PC-9 (cell line): ENCODE data around the gene ACYP1. TPM values are rescaled to one million over a fixed set of nuclear protein-coding genes. Genes with fewer than 3 reads are reported as not detected.

Experiments used
- BruUV-seq: library from RNA; stranded (reverse); fragments of 400-500 nt; replicated peaks from 2 replicates; lab custom pipeline; 2021; lab: Mats Ljungman, UMichigan
- CTCF ChIA-PET: fragments of 300-600 bp; sonication (Branson Sonifier 250); formaldehyde crosslinking; loops from one replicate; lab custom pipeline; 2022; ENCODE audit warnings: antibody characterized with exemption; lab: Charles Lee
- POLR2A ChIA-PET: fragments of 300-600 bp; sonication (Branson Sonifier 250); formaldehyde crosslinking; loops from one replicate; lab custom pipeline; 2022; ENCODE audit warnings: antibody characterized with exemption; ENCODE audit not compliant: unreplicated experiment; lab: Charles Lee
- DNase-seq, 2 experiments: peaks; one replicate each; pipeline versions ENCODE4 v3.0.0 to v3.0.0-alpha.2; 2015 to 2022; ENCODE audit warnings: mixed read lengths in 1 of 2
- H2AFZ ChIP-seq: fragments of 200-600 bp; sonication (generic); 2 replicates; pipeline ENCODE4 v1.8.1; 2017; ENCODE audit warnings: antibody characterized with exemption
- H3F3A ChIP-seq: fragments of 200-600 bp; sonication (generic); 2 replicates; pipeline ENCODE4 v1.8.1; 2017; ENCODE audit warnings: antibody characterized with exemption, mild to moderate bottlenecking, low read depth; ENCODE audit not compliant: insufficient read depth
- H3K27ac ChIP-seq: fragments of 200-600 bp; sonication (generic); 2 replicates; pipeline ENCODE4 v1.6.1; 2016; ENCODE audit warnings: mixed run types
- H3K27me3 ChIP-seq: fragments of 200-600 bp; sonication (generic); 2 replicates; pipeline ENCODE4 v1.6.1; 2016; ENCODE audit warnings: low read depth, mixed run types; ENCODE audit not compliant: insufficient read depth
- H3K36me3 ChIP-seq: fragments of 200-600 bp; sonication (generic); 2 replicates; pipeline ENCODE4 v1.6.1; 2016; ENCODE audit warnings: low read depth, mixed run types
- H3K4me1 ChIP-seq: fragments of 200-600 bp; sonication (generic); replicated peaks from 2 replicates; pipeline ENCODE4 v1.6.1; 2016; ENCODE audit warnings: mixed run types; ENCODE audit not compliant: insufficient read depth
- H3K4me2 ChIP-seq: fragments of 200-600 bp; sonication (generic); 2 replicates; pipeline ENCODE4 v1.6.1; 2017; ENCODE audit warnings: mixed run types
- H3K4me3 ChIP-seq: fragments of 200-600 bp; sonication (generic); 2 replicates; pipeline ENCODE4 v1.6.1; 2016; ENCODE audit warnings: mixed run types
- H3K79me2 ChIP-seq: fragments of 200-600 bp; sonication (generic); 2 replicates; pipeline ENCODE4 v1.6.1; 2017; ENCODE audit warnings: low read depth, mixed run types
- H3K9me2 ChIP-seq: fragments of 200-600 bp; sonication (generic); 2 replicates; pipeline ENCODE4 v1.8.1; 2017; ENCODE audit warnings: mild to moderate bottlenecking; ENCODE audit not compliant: insufficient read depth
- H3K9me3 ChIP-seq: fragments of 200-600 bp; sonication (generic); 2 replicates; pipeline ENCODE4 v1.8.1; 2016; ENCODE audit warnings: low read depth; ENCODE audit not compliant: insufficient read depth
- H4K20me1 ChIP-seq: fragments of 200-600 bp; sonication (generic); 2 replicates; pipeline ENCODE4 v1.8.1; 2017; ENCODE audit not compliant: insufficient read depth
- EZH2 ChIP-seq: fragments of 200-600 bp; sonication (generic); IDR thresholded peaks from 2 replicates; pipeline ENCODE4 v1.8.0; 2017; ENCODE audit warnings: antibody characterized with exemption, low read depth
- intact Hi-C: fragments of 100-400 bp; cut with micrococcal nuclease; formaldehyde crosslinking; loops from one replicate; pipeline ENCODE4 v1.10.0; 2022; ENCODE audit not compliant: unreplicated experiment
- total RNA-seq: library from RNA; stranded (reverse); gene quantifications from 2 replicates; pipeline ENCODE4 v1.2.3, GENCODE V29; 2021
- TF ChIP-seq, protein P1 (sequence below): fragments of 200-600 bp; sonication (generic); conservative IDR thresholded peaks from 2 replicates; pipeline ENCODE4 v1.6.1; 2017; ENCODE audit warnings: mixed run types, antibody characterized with exemption, mild to moderate bottlenecking, moderate library complexity

The ACYP1 gene
- total RNA-seq, 1 experiment from 2014 or later, result 98.9 TPM

DNA sequence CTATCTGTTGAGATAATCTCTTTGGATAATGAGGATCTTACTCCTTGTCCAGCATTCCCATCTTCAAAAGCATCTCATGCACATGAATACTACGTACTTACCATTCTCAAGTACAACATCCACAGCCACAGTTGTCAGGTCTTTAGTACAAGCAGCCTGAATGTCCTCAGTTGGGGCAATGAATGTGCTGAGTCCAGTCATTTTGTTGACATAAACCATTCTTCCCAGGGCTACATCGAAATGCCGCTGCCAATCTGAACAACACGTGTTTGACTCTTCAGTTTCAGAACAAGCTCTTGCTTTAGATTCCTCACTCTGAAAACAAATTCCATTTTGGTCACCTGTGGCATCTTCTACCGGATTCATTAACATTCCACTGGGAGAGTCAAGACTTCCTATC lies 17.5 kb downstream of the ACYP1 start:
- no peaks in the 10 kb centered on the region for H4K20me1 ChIP-seq
- no peak overlapping the region for H3K4me2 ChIP-seq
- POLR2A ChIA-PET, result no interaction called here

DNA sequence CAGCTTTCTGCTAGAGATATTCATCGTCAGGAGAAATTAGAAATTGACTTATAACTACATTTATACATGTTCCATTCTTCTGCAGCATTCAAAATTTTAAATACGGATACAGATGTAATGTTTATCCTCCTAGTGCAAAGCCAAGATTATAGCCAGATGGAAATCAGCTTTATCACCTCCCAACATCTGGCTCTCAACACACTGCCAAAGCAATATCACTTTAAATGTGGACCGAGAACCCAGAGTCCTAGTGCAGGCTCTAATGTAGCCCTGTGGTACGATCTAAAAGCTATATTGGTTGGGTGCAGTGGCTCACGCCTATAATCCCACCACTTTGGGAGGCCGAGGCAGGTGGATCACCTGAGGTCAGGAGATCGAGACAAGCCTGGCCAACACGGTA lies 19.1 kb downstream of the ACYP1 start:
- H3K4me1 ChIP-seq, result peaks cover 39% of the 10 kb centered on the region
- H3K79me2 ChIP-seq, result peaks cover 31% of the 10 kb centered on the region
- BruUV-seq, result no TSS peak
- H3K27ac ChIP-seq, result peak overlapping the region; percentile 7; the same call in 1 of the 2 replicates
- 0 out of 2 replicates have a peak overlapping the region, but pooled peaks have one; percentile 1 for H3K4me2 ChIP-seq
- POLR2A ChIA-PET, result interaction anchor here (0.7 to 1.2 kb wide), 2 partner anchors 19 to 25 kb away, joined by 5 to 6 read pairs; partner anchors contain the start of genes ACYP1 and ZC2HC1C
- TF ChIP-seq, protein P1, sequence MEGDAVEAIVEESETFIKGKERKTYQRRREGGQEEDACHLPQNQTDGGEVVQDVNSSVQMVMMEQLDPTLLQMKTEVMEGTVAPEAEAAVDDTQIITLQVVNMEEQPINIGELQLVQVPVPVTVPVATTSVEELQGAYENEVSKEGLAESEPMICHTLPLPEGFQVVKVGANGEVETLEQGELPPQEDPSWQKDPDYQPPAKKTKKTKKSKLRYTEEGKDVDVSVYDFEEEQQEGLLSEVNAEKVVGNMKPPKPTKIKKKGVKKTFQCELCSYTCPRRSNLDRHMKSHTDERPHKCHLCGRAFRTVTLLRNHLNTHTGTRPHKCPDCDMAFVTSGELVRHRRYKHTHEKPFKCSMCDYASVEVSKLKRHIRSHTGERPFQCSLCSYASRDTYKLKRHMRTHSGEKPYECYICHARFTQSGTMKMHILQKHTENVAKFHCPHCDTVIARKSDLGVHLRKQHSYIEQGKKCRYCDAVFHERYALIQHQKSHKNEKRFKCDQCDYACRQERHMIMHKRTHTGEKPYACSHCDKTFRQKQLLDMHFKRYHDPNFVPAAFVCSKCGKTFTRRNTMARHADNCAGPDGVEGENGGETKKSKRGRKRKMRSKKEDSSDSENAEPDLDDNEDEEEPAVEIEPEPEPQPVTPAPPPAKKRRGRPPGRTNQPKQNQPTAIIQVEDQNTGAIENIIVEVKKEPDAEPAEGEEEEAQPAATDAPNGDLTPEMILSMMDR, result no peak
- no peak for TF ChIP-seq EZH2
- peaks cover 28% of the 10 kb centered on the region for H3K36me3 ChIP-seq
- peaks cover 18% of the 10 kb centered on the region; the same call in 1 of the 2 replicates for H3F3A ChIP-seq
- H2AFZ ChIP-seq, result no peak overlapping the region
- no peak overlapping the region for H3K4me3 ChIP-seq
- DNase-seq, result peak in 1 of 2 experiments; percentile 29
- H3K9me2 ChIP-seq, result no peaks in the 10 kb centered on the region
- no peaks in the 10 kb centered on the region for H3K27me3 ChIP-seq
- H4K20me1 ChIP-seq, result no peaks in the 10 kb centered on the region
- CTCF ChIA-PET, result interaction anchor here (1.1 kb wide), 1 partner anchor 99 kb away, joined by 3 read pairs; no protein-coding TSS in a partner anchor
- H3K9me3 ChIP-seq, result no peaks in the 10 kb centered on the region
- intact Hi-C loops, result no loop called here

More for the DNA sequence above, 17.5 kb downstream of the ACYP1 start:
- Histone ChIP-seq H3K36me3 (peaks cover 24% of the 10 kb centered on the region), H2AFZ (no peak overlapping the region), H3F3A (peaks cover 26% of the 10 kb centered on the region; the same call in 1 of the 2 replicates), H3K4me3 (no peak overlapping the region), H3K27ac (no peak overlapping the region), H3K27me3 (no peaks in the 10 kb centered on the region), H3K79me2 (peaks cover 36% of the 10 kb centered on the region), H3K9me2 (no peaks in the 10 kb centered on the region), H3K4me1 (peaks cover 39% of the 10 kb centered on the region), H3K9me3 (no peaks in the 10 kb centered on the region)
- intact Hi-C loops, result no loop called here
- TF ChIP-seq, protein P1, result no peak
- no peak for TF ChIP-seq EZH2
- BruUV-seq, result no TSS peak
- DNase-seq, result peak in 1 of 2 experiments; percentile 29
- CTCF ChIA-PET, result interaction anchor here (1.0 kb wide), 1 partner anchor 860 kb away, joined by 3 read pairs; no protein-coding TSS in a partner anchor

DNA sequence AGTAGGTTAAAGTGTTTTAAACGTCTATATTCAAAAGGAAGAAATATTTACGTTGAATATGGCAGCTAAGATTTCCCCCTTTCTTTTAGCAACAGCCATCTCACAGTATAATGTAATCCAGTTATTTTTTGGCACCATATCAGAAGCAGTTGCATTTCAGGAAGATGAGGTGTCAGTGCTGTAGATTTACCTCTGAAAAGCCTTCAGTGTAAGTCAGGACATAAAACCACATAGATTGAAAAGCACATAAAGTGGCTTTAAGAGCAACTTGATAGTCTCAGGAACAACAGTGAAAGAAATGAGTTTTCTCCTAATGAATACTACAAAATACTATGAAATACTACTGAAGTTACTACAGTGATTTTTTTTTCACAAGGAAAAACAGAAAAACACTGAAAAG lies 19.5 kb downstream of the ACYP1 start:
- ChIA-PET POLR2A (interaction anchor here (1.2 kb wide), 1 partner anchor 25 kb away, joined by 6 read pairs; the partner anchor contains the start of gene ZC2HC1C), CTCF (no interaction called here)
- BruUV-seq, result no TSS peak
- H3K4me3 ChIP-seq, result no peak overlapping the region
- intact Hi-C loops, result no loop called here
- peak in 1 of 2 experiments; percentile 63 for DNase-seq
- no peaks in the 10 kb centered on the region for H3K27me3 ChIP-seq
- peak overlapping the region; percentile 7; the same call in 1 of the 2 replicates for H3K27ac ChIP-seq
- peaks cover 24% of the 10 kb centered on the region for H3K36me3 ChIP-seq
- peaks cover 26% of the 10 kb centered on the region for H3K79me2 ChIP-seq
- no peaks in the 10 kb centered on the region for H3K9me2 ChIP-seq
- H2AFZ ChIP-seq, result no peak overlapping the region
- H4K20me1 ChIP-seq, result no peaks in the 10 kb centered on the region
- H3F3A ChIP-seq, result peaks cover 18% of the 10 kb centered on the region; the same call in 1 of the 2 replicates
- TF ChIP-seq, protein P1, result no peak
- no peak for TF ChIP-seq EZH2
- peaks cover 38% of the 10 kb centered on the region for H3K4me1 ChIP-seq
- no peaks in the 10 kb centered on the region for H3K9me3 ChIP-seq
- 0 out of 2 replicates have a peak overlapping the region, but pooled peaks have one; percentile 1 for H3K4me2 ChIP-seq
